Ovary (tissue), 9 donors: Measurements from ENCODE around the gene CCDC174. TPM values are rescaled to one million over a fixed set of nuclear protein-coding genes. Genes with fewer than 3 reads are reported as not detected.
A peak's percentile ranks its signal among the peaks of the same experiment; 100 is the strongest.
"Not testable (repeated sequence)": the region's sequence is repeated elsewhere in the genome, so short reads cannot be mapped to it uniquely, and the experiment has no call there.

Experiments used
- DNase-seq, 5 donors: peaks; one replicate each; pipeline ENCODE4 v3.0.0-alpha.2; 2019 to 2020
- H3K27ac ChIP-seq, 2 donors: fragments of 200-600 bp; one replicate each; pipeline versions ENCODE4 v1.5.1 to v1.8.0; 2019 to 2022
- H3K27me3 ChIP-seq: fragments of 200-600 bp; one replicate; pipeline ENCODE4 v1.8.0; 2022
- H3K36me3 ChIP-seq: fragments of 200-600 bp; sonication (generic); one replicate; pipeline ENCODE4 v1.5.1; 2019
- H3K4me1 ChIP-seq: one replicate; pipeline ENCODE4 v1.8.1; 2013; ENCODE audit warnings: mild to moderate bottlenecking, moderate library complexity; ENCODE audit not compliant: insufficient read depth
- H3K4me3 ChIP-seq: fragments of 200-600 bp; sonication (generic); one replicate; pipeline ENCODE4 v1.5.1; 2017
- H3K9me3 ChIP-seq, 2 donors: fragments of 200-600 bp in 1 of 2; sonication (generic) in 1 of 2; one replicate each; pipeline versions ENCODE4 v1.5.1 to v1.8.1; 2013 to 2019; ENCODE audit warnings: mild to moderate bottlenecking in 1 of 2, moderate library complexity in 1 of 2
- CTCF ChIP-seq, 3 donors: fragments of 450-650 bp in 2 of 3; fragments of 200-600 bp in 1 of 3; IDR thresholded peaks; one replicate each; pipeline versions ENCODE4 v1.5.1 to v1.8.0; 2016 to 2022; ENCODE audit warnings: antibody characterized with exemption in 3 of 3, mild to moderate bottlenecking in 1 of 3
- EP300 ChIP-seq: sonication (generic); formaldehyde crosslinking; IDR thresholded peaks from one replicate; pipeline ENCODE4 v1.6.1; 2017; ENCODE audit warnings: antibody characterized with exemption
- POLR2A ChIP-seq: fragments of 450-650 bp; IDR thresholded peaks from one replicate; pipeline ENCODE4 v1.6.1; 2017; ENCODE audit warnings: antibody characterized with exemption, mild to moderate bottlenecking, moderate library complexity
- WGBS, 3 donors: extraction: QIAGEN DNeasy Blood & Tissue Kit in 1 of 3; methylation state at CpG; one replicate each; pipeline versions ENCODE4 v1.1.5 to v1.1.7; 2013 to 2017; 5-methylcytosine and 5-hydroxymethylcytosine counted together
- intact Hi-C, 4 donors: fragments of 100-400 bp; cut with DNase I; formaldehyde crosslinking; loops; one replicate each; pipeline versions ENCODE4 v1.11.0 to v1.15.1; 2022 to 2023
- polyA plus RNA-seq, 2 donors: library from polyadenylated mRNA; stranded (reverse); fragments of 200-250 nt in 1 of 2; fragments of 350-450 nt in 1 of 2; fragmentation: Illumina TruSeq in 1 of 2; extraction: RNeasy Lipid Tissue Mini Kit (QIAGEN cat#74804) in 1 of 2; gene quantifications; one replicate each; pipeline ENCODE4 v1.2.3, GENCODE V29; 2013 to 2014
- total RNA-seq, 7 donors: library from RNA; depleted of rRNA in 2 of 7; stranded (reverse); fragments of >200 nt in 2 of 7; fragmentation: NEBNext Ultra II Directional in 3 of 7; extraction: Animal tissue kit (Norgen Biotek cat#: 25700) in 3 of 7; gene quantifications; one replicate each; pipeline versions ENCODE4 v1.1.0 to v1.2.4, GENCODE V29; 2016 to 2023
- donor health status: DM: no; HTN: no; CAD: no; lungs with moderate emphysema.
- donor health status: DM: no; HTN: no; CAD: no.
- donor health status: Bipolar disorder and iron deficiency.
- donor health status: DM: yes; HTN: yes; CAD: no.
- donor health status: DM: no; HTN: no; CAD: no.
- donor health status: DM: yes; HTN: yes; CAD: no.

CCDC174 gene
- total and polyA plus RNA-seq, 9 donors: 18.8 to 35.5 (median 25.2) TPM

GRCh38 chr3:14650193-14650592, 1.4 kb upstream of the CCDC174 start:
- no peak for DNase-seq
- no peak overlapping the region for H3K27ac ChIP-seq
- 92 to 93% (median 93%) methylated on average over 4 of the region's 4 CpGs for WGBS, 3 donors
- H3K4me3 ChIP-seq: no peak overlapping the region
- TF ChIP-seq POLR2A (no peak), CTCF (IDR thresholded peaks at IDR 0.05) (no peak), EP300 (no peak)
- no peaks in the 10 kb centered on the region for H3K9me3 ChIP-seq
- intact Hi-C loops: no loop called here
- H3K27me3 ChIP-seq: no peaks in the 10 kb centered on the region
- H3K36me3 ChIP-seq: no peaks in the 10 kb centered on the region
- no peaks in the 10 kb centered on the region for H3K4me1 ChIP-seq

GRCh38 chr3:14652360-14652907, 872 bp downstream of the CCDC174 start:
- H3K4me3 ChIP-seq: peak overlapping the region; percentile 68
- H3K36me3 ChIP-seq, DNase-seq, H3K9me3 ChIP-seq, intact Hi-C loops, H3K27me3 ChIP-seq, H3K4me1 ChIP-seq: not testable (repeated sequence)
- 78 to 86% (median 82%) methylated on average over 21 of the region's 21 CpGs for WGBS, 3 donors
- H3K27ac ChIP-seq: peak overlapping the region; percentile 19 to 78

GRCh38 chr3:14657579-14657978, 6.0 kb downstream of the CCDC174 start:
- intact Hi-C loops: no loop called here
- H3K4me1 ChIP-seq: no peaks in the 10 kb centered on the region
- H3K4me3 ChIP-seq: no peak overlapping the region
- TF ChIP-seq POLR2A: no peak
- TF ChIP-seq CTCF (IDR thresholded peaks at IDR 0.05): no peak
- TF ChIP-seq EP300: no peak
- H3K36me3 ChIP-seq: no peaks in the 10 kb centered on the region
- no peaks in the 10 kb centered on the region for H3K9me3 ChIP-seq
- H3K27ac ChIP-seq: no peak overlapping the region
- 70 to 87% (median 84%) methylated on average over 2 of the region's 2 CpGs for WGBS, 3 donors
- no peak for DNase-seq
- H3K27me3 ChIP-seq: no peaks in the 10 kb centered on the region

- no peak for DNase-seq
- Histone ChIP-seq H3K27me3 (no peaks in the 10 kb centered on the region), H3K36me3 (no peaks in the 10 kb centered on the region), H3K27ac (no peak overlapping the region), H3K9me3 (no peaks in the 10 kb centered on the region), H3K4me3 (no peak overlapping the region), H3K4me1 (no peaks in the 10 kb centered on the region)
- 82 to 90% (median 84%) methylated on average over 2 of the region's 2 CpGs for WGBS, 3 donors
- no peak for TF ChIP-seq CTCF (IDR thresholded peaks at IDR 0.05)
- TF ChIP-seq EP300: no peak
- TF ChIP-seq POLR2A: no peak
- intact Hi-C loops: no loop called here
Measured at GRCh38 chr3:14658978-14659377, 7.4 kb downstream of the CCDC174 start.

GRCh38 chr3:14660942-14661341, 9.4 kb downstream of the CCDC174 start:
- WGBS, 3 donors: 80 to 82% (median 81%) methylated on average over 4 of the region's 4 CpGs
- Histone ChIP-seq H3K27ac (no peak overlapping the region), H3K27me3 (no peaks in the 10 kb centered on the region), H3K4me1 (no peaks in the 10 kb centered on the region), H3K4me3 (no peak overlapping the region), H3K9me3 (no peaks in the 10 kb centered on the region), H3K36me3 (no peaks in the 10 kb centered on the region)
- no peak for DNase-seq
- no peak for TF ChIP-seq EP300
- TF ChIP-seq CTCF (IDR thresholded peaks at IDR 0.05): no peak
- no peak for TF ChIP-seq POLR2A
- intact Hi-C loops: no loop called here
